Measurements from ENCODE around the gene NUP210L.
A peak's percentile ranks its signal among the peaks of the same experiment; 100 is the strongest.

Gene NUP210L

DNA sequence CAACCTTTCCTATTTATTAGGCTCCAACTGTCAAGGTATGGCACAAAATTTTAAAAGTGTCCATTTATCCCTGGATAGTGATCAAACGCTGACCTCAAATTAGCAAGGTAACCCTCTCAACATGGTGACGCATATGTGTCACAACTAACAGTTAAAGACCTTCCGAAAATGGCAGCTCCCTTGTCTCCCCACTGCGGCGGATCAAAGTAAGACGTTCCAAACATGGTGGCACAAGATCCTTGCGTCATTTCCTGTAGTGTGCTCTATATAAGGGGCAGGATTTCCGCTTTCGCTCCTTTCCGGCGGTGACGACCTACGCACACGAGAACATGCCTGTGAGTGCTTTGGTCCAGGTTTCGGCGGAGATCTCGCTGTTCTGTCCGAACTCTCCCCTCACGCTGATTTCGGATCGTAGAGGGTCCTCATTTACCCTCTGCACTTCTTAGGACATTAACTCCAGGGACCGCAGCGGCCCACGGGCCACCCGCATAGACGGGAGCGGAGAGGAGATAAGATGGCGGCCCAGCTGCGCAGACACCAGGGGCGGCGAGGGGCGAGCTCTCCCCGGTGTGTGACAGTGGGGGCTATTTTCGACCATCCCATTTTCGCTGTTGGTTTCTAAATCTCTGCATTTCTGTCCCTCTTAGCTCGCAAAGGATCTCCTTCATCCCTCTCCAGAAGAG is 164.3 kb downstream of the NUP210L start, which contains the start of gene RPS27 (continued):
- TF ChIP-seq, protein P1, sequence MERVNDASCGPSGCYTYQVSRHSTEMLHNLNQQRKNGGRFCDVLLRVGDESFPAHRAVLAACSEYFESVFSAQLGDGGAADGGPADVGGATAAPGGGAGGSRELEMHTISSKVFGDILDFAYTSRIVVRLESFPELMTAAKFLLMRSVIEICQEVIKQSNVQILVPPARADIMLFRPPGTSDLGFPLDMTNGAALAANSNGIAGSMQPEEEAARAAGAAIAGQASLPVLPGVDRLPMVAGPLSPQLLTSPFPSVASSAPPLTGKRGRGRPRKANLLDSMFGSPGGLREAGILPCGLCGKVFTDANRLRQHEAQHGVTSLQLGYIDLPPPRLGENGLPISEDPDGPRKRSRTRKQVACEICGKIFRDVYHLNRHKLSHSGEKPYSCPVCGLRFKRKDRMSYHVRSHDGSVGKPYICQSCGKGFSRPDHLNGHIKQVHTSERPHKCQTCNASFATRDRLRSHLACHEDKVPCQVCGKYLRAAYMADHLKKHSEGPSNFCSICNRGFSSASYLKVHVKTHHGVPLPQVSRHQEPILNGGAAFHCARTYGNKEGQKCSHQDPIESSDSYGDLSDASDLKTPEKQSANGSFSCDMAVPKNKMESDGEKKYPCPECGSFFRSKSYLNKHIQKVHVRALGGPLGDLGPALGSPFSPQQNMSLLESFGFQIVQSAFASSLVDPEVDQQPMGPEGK (tag by site-specific recombination; IDR thresholded peaks at IDR 0.05): peak; percentile 37; the same call in 1 of the 2 replicates
- TF ChIP-seq ZNF133 (tag by site-specific recombination; IDR thresholded peaks at IDR 0.05): no peak
- peak; percentile 9; the same call in 1 of the 2 replicates for TF ChIP-seq ZFP69B (tag by site-specific recombination; IDR thresholded peaks at IDR 0.05)
- TF ChIP-seq ZNF623 (tag by site-specific recombination; IDR thresholded peaks at IDR 0.05): no peak
- TF ChIP-seq HOXC10 (CRISPR knock-in tag; IDR thresholded peaks at IDR 0.05): no peak
- no peak for TF ChIP-seq ZNF776 (tag by site-specific recombination; IDR thresholded peaks at IDR 0.05; ENCODE audit: borderline replicate concordance)
- no peak for TF ChIP-seq ZNF449 (tag by site-specific recombination; IDR thresholded peaks at IDR 0.05)
- TF ChIP-seq ZBTB6 (tag by site-specific recombination; IDR thresholded peaks at IDR 0.05): no peak
- no peak for TF ChIP-seq GLI2 (tag by site-specific recombination; IDR thresholded peaks at IDR 0.05; ENCODE audit: borderline replicate concordance, low read depth)
- TF ChIP-seq, protein P2, sequence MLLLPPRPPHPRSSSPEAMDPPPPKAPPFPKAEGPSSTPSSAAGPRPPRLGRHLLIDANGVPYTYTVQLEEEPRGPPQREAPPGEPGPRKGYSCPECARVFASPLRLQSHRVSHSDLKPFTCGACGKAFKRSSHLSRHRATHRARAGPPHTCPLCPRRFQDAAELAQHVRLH (tag by site-specific recombination; IDR thresholded peaks at IDR 0.05): peak; percentile 50
- no peak for TF ChIP-seq CTCF (tag by site-specific recombination; IDR thresholded peaks at IDR 0.05)
- 0 out of 2 replicates have a peak, but pooled peaks have one; percentile 30 for TF ChIP-seq ZNF18 (tag by site-specific recombination; IDR thresholded peaks at IDR 0.05)
- TF ChIP-seq ZNF302 (tag by site-specific recombination; IDR thresholded peaks at IDR 0.05; ENCODE audit: low read depth): no peak
- TF ChIP-seq BCL11B (tag by site-specific recombination; IDR thresholded peaks at IDR 0.05; ENCODE audit: low read depth): no peak
- no peak; the same call in 1 of the 2 replicates for TF ChIP-seq GLIS1 (tag by site-specific recombination; IDR thresholded peaks at IDR 0.05)
- no peak for TF ChIP-seq ZNF280C (tag by site-specific recombination; IDR thresholded peaks at IDR 0.05)
- peak; percentile 73; the same call in 1 of the 2 replicates for TF ChIP-seq ZNF391 (tag by site-specific recombination; IDR thresholded peaks at IDR 0.05; ENCODE audit: borderline replicate concordance, low read depth)
